Naive thymus-derived CD4-positive, alpha-beta T cell (primary cell): Measurements from ENCODE around the gene ORC4. TPM values are rescaled to one million over a fixed set of nuclear protein-coding genes. Genes with fewer than 3 reads are reported as not detected.

Experiments used
- ATAC-seq: fragments of 150-1000 bp; cut with Tn5 transposase; 2 replicates; pipeline ENCODE4 v1.10.0; 2021; ENCODE audit warnings: mild to moderate bottlenecking, moderate library complexity
- CTCF ChIA-PET: fragments of 350-600 bp; sonication (Branson Sonifier 250); formaldehyde crosslinking; loops from one replicate; lab custom pipeline; 2021; ENCODE audit warnings: antibody characterized with exemption; lab: Charles Lee
- POLR2A ChIA-PET: fragments of 350-600 bp; sonication (Branson Sonifier 250); formaldehyde crosslinking; loops from one replicate; lab custom pipeline; 2021; ENCODE audit warnings: antibody characterized with exemption, inconsistent platforms; lab: Charles Lee
- DNase-seq, 9 donors: peaks; one replicate each; pipeline versions ENCODE4 v3.0.0 to v3.0.0-alpha.2; 2020 to 2022; ENCODE audit warnings: mixed read lengths in 1 of 9
- H3K27ac ChIP-seq: one replicate; pipeline ENCODE4 v1.7.0; 2013; ENCODE audit warnings: mild to moderate bottlenecking, low read depth, low read length, moderate library complexity
- H3K27me3 ChIP-seq, 2 donors: one replicate each; pipeline ENCODE4 v1.7.0; 2013; ENCODE audit warnings: low read length in 2 of 2, mild to moderate bottlenecking in 2 of 2, moderate library complexity in 2 of 2; ENCODE audit not compliant: control insufficient read depth in 2 of 2, insufficient read depth in 2 of 2
- H3K36me3 ChIP-seq, 3 experiments: 1 replicate in 2 of 3; 2 replicates in 1 of 3; pipeline ENCODE4 v1.7.0; 2013; ENCODE audit warnings: low read length in 3 of 3, mild to moderate bottlenecking in 3 of 3, moderate library complexity in 1 of 3; ENCODE audit not compliant: insufficient read depth in 3 of 3, control insufficient read depth in 2 of 3
- H3K4me1 ChIP-seq, 2 donors: one replicate each; pipeline ENCODE4 v1.7.0; 2013; ENCODE audit warnings: low read length in 2 of 2, mild to moderate bottlenecking in 2 of 2, moderate library complexity in 1 of 2; ENCODE audit not compliant: control insufficient read depth in 2 of 2, insufficient read depth in 2 of 2
- H3K4me3 ChIP-seq: 2 replicates; pipeline ENCODE4 v1.7.0; 2013; ENCODE audit warnings: mild to moderate bottlenecking, low read length
- H3K9me3 ChIP-seq, 3 experiments: 1 replicate in 2 of 3; 2 replicates in 1 of 3; pipeline ENCODE4 v1.7.0; 2013; ENCODE audit warnings: low read length in 3 of 3; ENCODE audit not compliant: control insufficient read depth in 2 of 3
- H3K27ac Mint-ChIP-seq, 9 donors: one replicate each; pipeline ENCODE4 v1.8.0; 2020 to 2022; ENCODE audit warnings: mixed read lengths in 9 of 9, mild to moderate bottlenecking in 8 of 9, moderate library complexity in 5 of 9, inconsistent platforms in 2 of 9
- H3K27me3 Mint-ChIP-seq, 5 donors: one replicate each; pipeline ENCODE4 v1.8.0; 2021 to 2022; ENCODE audit warnings: mixed read lengths in 5 of 5, mild to moderate bottlenecking in 1 of 5
- H3K36me3 Mint-ChIP-seq, 5 donors: one replicate each; pipeline ENCODE4 v1.8.0; 2020 to 2022; ENCODE audit warnings: mixed read lengths in 5 of 5, mild to moderate bottlenecking in 3 of 5, inconsistent platforms in 1 of 5
- H3K4me1 Mint-ChIP-seq, 7 donors: one replicate each; pipeline ENCODE4 v1.8.0; 2020 to 2022; ENCODE audit warnings: mixed read lengths in 7 of 7, mild to moderate bottlenecking in 3 of 7, inconsistent platforms in 1 of 7
- H3K4me3 Mint-ChIP-seq, 10 donors: one replicate each; pipeline ENCODE4 v1.8.0; 2020 to 2022; ENCODE audit warnings: mild to moderate bottlenecking in 10 of 10, mixed read lengths in 10 of 10, moderate library complexity in 6 of 10, inconsistent platforms in 2 of 10
- H3K9me3 Mint-ChIP-seq, 11 donors: one replicate each; pipeline ENCODE4 v1.8.0; 2020 to 2022; ENCODE audit warnings: mixed read lengths in 11 of 11, mild to moderate bottlenecking in 4 of 11, inconsistent platforms in 1 of 11, moderate library complexity in 1 of 11
- intact Hi-C, 2 donors: fragments of 100-400 bp; cut with micrococcal nuclease; formaldehyde crosslinking; loops; one replicate each; pipeline ENCODE4 v1.15.1; 2023
- polyA plus RNA-seq, 2 donors: library from polyadenylated mRNA; unstranded; fragments of 300-500 nt; fragmentation: Illumina TruSeq; gene quantifications; one replicate each; pipeline ENCODE4 v1.2.3, GENCODE V29; 2021
- total RNA-seq, 6 experiments: library from RNA in 5 of 6; stranded (reverse) in 5 of 6; gene quantifications; 1 replicate in 5 of 6; 2 replicates in 1 of 6; pipeline ENCODE4 v1.2.3 and lab custom pipeline; 2021 to 2026

The ORC4 gene
- total and polyA plus RNA-seq, 7 experiments from 2014 or later = 34.1 to 63.7 (median 46.5) TPM

- H3K27me3 Mint-ChIP-seq = no peaks in the 10 kb centered on the region
- ATAC-seq (no peak), DNase-seq (no peak)
- H3K4me3 Mint-ChIP-seq = no peak overlapping the region
- peaks cover 0 to 5% (median 0%) of the 10 kb centered on the region in 5 donors for H3K36me3 Mint-ChIP-seq
- H3K9me3 Mint-ChIP-seq = no peaks in the 10 kb centered on the region
- intact Hi-C loops = no loop called here
- H3K36me3 ChIP-seq = no peaks in the 10 kb centered on the region
- no peaks in the 10 kb centered on the region for H3K27me3 ChIP-seq
- H3K27ac Mint-ChIP-seq = peak overlapping the region in 1 of 9 donors; percentile 22
- H3K9me3 ChIP-seq = no peaks in the 10 kb centered on the region
- CTCF ChIA-PET = no interaction called here
- POLR2A ChIA-PET = no interaction called here
- peaks cover 2 to 33% (median 17%) of the 10 kb centered on the region in 7 donors for H3K4me1 Mint-ChIP-seq
- no peak overlapping the region for H3K27ac ChIP-seq
- H3K4me3 ChIP-seq = no peak overlapping the region
- H3K4me1 ChIP-seq = no peaks in the 10 kb centered on the region
Observed at GRCh38 chr2:148032215-148032614, 11.7 kb upstream of the ORC4 start.

- Histone ChIP-seq H3K4me1 (no peaks in the 10 kb centered on the region), H3K27ac (no peak overlapping the region), H3K9me3 (no peaks in the 10 kb centered on the region), H3K4me3 (no peak overlapping the region), H3K27me3 (no peaks in the 10 kb centered on the region), H3K36me3 (no peaks in the 10 kb centered on the region)
- intact Hi-C loops = no loop called here
- DNase-seq = no peak
- no peaks in the 10 kb centered on the region for H3K27me3 Mint-ChIP-seq
- H3K27ac Mint-ChIP-seq = no peak overlapping the region
- no peak for ATAC-seq
- peaks cover 0 to 5% (median 0%) of the 10 kb centered on the region in 5 donors for H3K36me3 Mint-ChIP-seq
- H3K9me3 Mint-ChIP-seq = no peaks in the 10 kb centered on the region
- POLR2A ChIA-PET = interaction anchor here (2.3 kb wide), 1 partner anchor 10 kb away, joined by 10 read pairs; the partner anchor contains the start of genes MBD5 and ORC4
- no peak overlapping the region for H3K4me3 Mint-ChIP-seq
- peaks cover 2 to 31% (median 19%) of the 10 kb centered on the region in 7 donors for H3K4me1 Mint-ChIP-seq
- CTCF ChIA-PET = no interaction called here
Observed at GRCh38 chr2:148031152-148031551, 10.6 kb upstream of the ORC4 start.

DNA sequence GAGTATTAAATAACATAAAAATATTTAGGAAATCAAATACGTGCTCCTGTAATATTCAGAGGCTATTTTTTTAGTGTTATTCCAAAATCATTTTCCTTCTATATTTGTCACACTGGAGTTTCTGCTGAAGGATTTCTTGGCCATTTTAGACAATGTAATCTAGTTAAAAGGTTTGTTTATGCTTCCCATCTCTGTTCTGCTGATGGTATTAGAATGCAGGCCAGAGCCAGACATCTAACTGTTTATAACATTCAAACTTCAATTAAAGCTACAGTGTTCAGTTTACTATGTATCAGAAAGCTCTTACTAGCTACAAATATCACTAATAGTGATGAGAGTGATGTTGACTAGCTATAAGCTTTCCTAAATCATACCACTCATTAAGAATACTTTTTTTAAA lies 8.2 kb upstream of the ORC4 start:
- intact Hi-C loops = loop anchor here in 1 of 2 donors (10.0 kb wide), 1 partner anchor 734 kb away; no protein-coding TSS in a partner anchor
- CTCF ChIA-PET = interaction anchor here (0.7 kb wide), 2 partner anchors 10 to 244 kb away, joined by 3 to 7 read pairs; no protein-coding TSS in a partner anchor
- Histone ChIP-seq H3K36me3 (no peaks in the 10 kb centered on the region), H3K9me3 (no peaks in the 10 kb centered on the region), H3K4me3 (no peak overlapping the region), H3K27me3 (no peaks in the 10 kb centered on the region), H3K27ac (no peak overlapping the region), H3K4me1 (peaks cover 2 to 9% of the 10 kb centered on the region in 2 donors)
- H3K36me3 Mint-ChIP-seq = peaks cover 0 to 5% (median 2%) of the 10 kb centered on the region in 5 donors
- H3K4me1 Mint-ChIP-seq = peaks cover 9 to 38% (median 23%) of the 10 kb centered on the region in 7 donors
- H3K27me3 Mint-ChIP-seq = no peaks in the 10 kb centered on the region
- DNase-seq (no peak), ATAC-seq (no peak)
- H3K4me3 Mint-ChIP-seq = no peak overlapping the region
- POLR2A ChIA-PET = interaction anchor here (1.1 to 2.3 kb wide), 2 partner anchors 8 to 524 kb away, joined by 3 to 10 read pairs; partner anchors contain the start of genes MBD5 and ORC4
- no peak overlapping the region for H3K27ac Mint-ChIP-seq
- no peaks in the 10 kb centered on the region for H3K9me3 Mint-ChIP-seq

DNA sequence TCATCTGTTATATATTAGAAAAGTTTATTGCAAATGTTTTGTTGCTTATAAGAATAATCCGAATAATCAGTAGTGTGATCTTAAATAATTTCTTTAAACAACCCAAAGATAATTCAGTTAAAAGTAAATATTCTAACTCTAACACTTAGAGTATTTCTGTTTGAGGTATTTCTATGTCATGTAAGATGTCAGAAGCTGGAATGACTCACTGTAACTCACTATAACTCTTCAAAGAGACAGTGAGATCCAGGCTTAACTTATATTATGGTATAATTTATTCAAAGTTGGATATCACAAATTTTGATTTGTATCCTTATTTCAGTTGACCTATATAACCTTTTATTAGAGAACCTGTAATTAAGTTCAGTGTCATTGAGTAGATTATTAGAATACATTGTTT lies 7.3 kb upstream of the ORC4 start:
- POLR2A ChIA-PET = interaction anchor here (0.6 kb wide), 1 partner anchor 764 kb away, joined by 3 read pairs; no protein-coding TSS in a partner anchor
- DNase-seq (no peak), ATAC-seq (no peak)
- Mint-ChIP-seq H3K4me3 (no peak overlapping the region), H3K9me3 (no peaks in the 10 kb centered on the region), H3K27ac (no peak overlapping the region), H3K27me3 (no peaks in the 10 kb centered on the region), H3K4me1 (peaks cover 16 to 46% (median 31%) of the 10 kb centered on the region in 7 donors), H3K36me3 (peaks cover 0 to 4% (median 2%) of the 10 kb centered on the region in 5 donors)
- no peaks in the 10 kb centered on the region for H3K9me3 ChIP-seq
- H3K27me3 ChIP-seq = no peaks in the 10 kb centered on the region
- intact Hi-C loops = loop anchor here in 1 of 2 donors (10.0 kb wide), 1 partner anchor 733 kb away; no protein-coding TSS in a partner anchor
- no peaks in the 10 kb centered on the region for H3K36me3 ChIP-seq
- H3K4me3 ChIP-seq = no peak overlapping the region
- CTCF ChIA-PET = no interaction called here
- H3K27ac ChIP-seq = no peak overlapping the region
- H3K4me1 ChIP-seq = peaks cover 11 to 13% of the 10 kb centered on the region in 2 donors

GRCh38 chr2:148026573-148026972 lies 6.0 kb upstream of the ORC4 start:
- DNase-seq = no peak

DNA sequence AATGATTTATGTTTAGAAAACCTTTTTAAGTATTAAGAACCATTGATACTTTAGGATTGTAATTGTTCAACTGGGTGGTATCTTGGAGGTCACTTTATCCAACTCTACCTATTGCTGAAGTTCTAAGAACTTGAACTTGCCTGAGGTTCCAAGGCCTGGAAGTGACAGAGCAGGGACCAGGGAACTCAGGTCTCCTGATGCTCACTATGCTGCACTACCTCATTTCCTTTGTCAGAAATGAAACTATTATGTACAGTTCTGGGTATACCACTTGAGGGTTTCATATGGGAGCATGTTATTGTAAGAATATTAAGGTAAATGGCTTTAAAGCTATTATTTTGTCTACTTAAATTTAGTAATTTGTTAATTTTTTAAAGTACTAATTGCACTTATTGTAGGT lies 3.3 kb upstream of the ORC4 start:
- ChIA-PET CTCF (interaction anchor here (0.6 kb wide), 1 partner anchor 1542 kb away, joined by 4 read pairs; no protein-coding TSS in a partner anchor), POLR2A (no interaction called here)
- Mint-ChIP-seq H3K4me1 (peaks cover 19 to 64% (median 49%) of the 10 kb centered on the region in 7 donors), H3K27ac (peak overlapping the region; percentile 87 to 98 (median 94)), H3K4me3 (peak overlapping the region; percentile 77 to 99 (median 84)), H3K9me3 (peaks cover 0 to 4% (median 0%) of the 10 kb centered on the region in 11 donors), H3K27me3 (no peaks in the 10 kb centered on the region), H3K36me3 (peaks cover 0 to 6% (median 0%) of the 10 kb centered on the region in 5 donors)
- Histone ChIP-seq H3K4me3 (no peak overlapping the region), H3K9me3 (no peaks in the 10 kb centered on the region), H3K4me1 (peaks cover 20 to 24% of the 10 kb centered on the region in 2 donors), H3K27me3 (no peaks in the 10 kb centered on the region), H3K27ac (peak overlapping the region; percentile 91), H3K36me3 (peaks cover 0 to 10% (median 0%) of the 10 kb centered on the region in 3 experiments)
- intact Hi-C loops = loop anchor here (2.0 to 10.0 kb wide), 5 partner anchors 13 to 729 kb away; no protein-coding TSS in a partner anchor
- ATAC-seq (no peak), DNase-seq (peak in 2 of 9 donors; percentile 4 to 9)

More at GRCh38 chr2:148026573-148026972, 6.0 kb upstream of the ORC4 start:
- Mint-ChIP-seq H3K27ac (no peak overlapping the region), H3K36me3 (peaks cover 0 to 2% (median 0%) of the 10 kb centered on the region in 5 donors), H3K4me3 (no peak overlapping the region), H3K9me3 (no peaks in the 10 kb centered on the region), H3K4me1 (peaks cover 13 to 49% (median 33%) of the 10 kb centered on the region in 7 donors), H3K27me3 (no peaks in the 10 kb centered on the region)
- H3K4me3 ChIP-seq = no peak overlapping the region
- no peaks in the 10 kb centered on the region for H3K27me3 ChIP-seq
- ChIA-PET POLR2A (no interaction called here), CTCF (no interaction called here)
- intact Hi-C loops = loop anchor here in 1 of 2 donors (10.0 kb wide), 1 partner anchor 732 kb away; no protein-coding TSS in a partner anchor
- peaks cover 0 to under 1% (median 0%) of the 10 kb centered on the region in 3 experiments for H3K36me3 ChIP-seq
- peaks cover 20% of the 10 kb centered on the region in 2 donors for H3K4me1 ChIP-seq
- H3K27ac ChIP-seq = no peak overlapping the region
- no peak for ATAC-seq
- no peaks in the 10 kb centered on the region for H3K9me3 ChIP-seq
